ENCODE results near the gene TLE4.
A peak's percentile ranks its signal among the peaks of the same experiment; 100 is the strongest.

Gene TLE4

GRCh38 chr9:79567671-79568098, 4.1 kb upstream of the TLE4 start:
- TF ChIP-seq ZFX (IDR thresholded peaks at IDR 0.05) = no peak
- TF ChIP-seq CTCF (conservative IDR thresholded peaks at IDR 0.05) = peak; percentile 74
- H3K27ac ChIP-seq = no peak overlapping the region

GRCh38 chr9:79568337-79569101, 3.2 kb upstream of the TLE4 start:
- TF ChIP-seq ZFX (IDR thresholded peaks at IDR 0.05) (no peak), CTCF (conservative IDR thresholded peaks at IDR 0.05) (no peak; the same call in 1 of the 2 replicates)

DNA sequence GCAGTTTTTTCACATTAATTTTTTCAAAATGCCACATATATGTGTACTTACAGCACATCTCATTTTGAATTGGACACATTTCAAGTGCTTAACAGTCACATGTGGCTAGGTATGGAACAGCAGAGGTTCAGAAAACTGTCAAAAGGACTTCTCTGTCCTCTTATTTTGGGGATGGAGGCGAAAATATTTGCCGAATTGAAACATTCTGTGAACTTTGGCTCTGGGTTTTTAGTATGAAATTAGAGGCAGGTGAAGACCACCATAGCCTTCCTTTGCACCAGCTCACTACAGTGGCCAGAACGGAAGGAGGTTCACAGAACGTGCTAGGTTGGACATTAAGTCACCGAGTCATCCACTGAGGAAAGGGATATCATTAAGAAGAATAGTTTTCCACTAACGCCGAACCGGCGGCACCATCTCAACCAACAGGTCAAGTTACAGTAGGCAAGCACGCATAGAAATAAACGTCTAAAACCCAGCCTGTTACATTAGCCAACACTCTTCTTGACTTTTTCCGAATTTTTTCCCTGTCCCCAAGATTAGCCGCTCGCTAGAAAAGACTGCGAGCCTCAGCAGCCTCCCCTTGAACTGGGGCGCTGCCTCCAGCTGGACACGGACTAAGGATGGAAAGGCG, 1.8 kb upstream of the TLE4 start:
- TF ChIP-seq ZFX (IDR thresholded peaks at IDR 0.05) = no peak
- TF ChIP-seq CTCF (conservative IDR thresholded peaks at IDR 0.05) = no peak
- H3K27ac ChIP-seq = no peak overlapping the region

More at GRCh38 chr9:79568337-79569101, 3.2 kb upstream of the TLE4 start:
- H3K27ac ChIP-seq = no peak overlapping the region

GRCh38 chr9:79570448-79571308, 1.1 kb upstream of the TLE4 start:
- no peak for TF ChIP-seq CTCF (conservative IDR thresholded peaks at IDR 0.05)
- no peak for TF ChIP-seq ZFX (IDR thresholded peaks at IDR 0.05)
- no peak overlapping the region; the same call in 1 of the 2 replicates for H3K27ac ChIP-seq

DNA sequence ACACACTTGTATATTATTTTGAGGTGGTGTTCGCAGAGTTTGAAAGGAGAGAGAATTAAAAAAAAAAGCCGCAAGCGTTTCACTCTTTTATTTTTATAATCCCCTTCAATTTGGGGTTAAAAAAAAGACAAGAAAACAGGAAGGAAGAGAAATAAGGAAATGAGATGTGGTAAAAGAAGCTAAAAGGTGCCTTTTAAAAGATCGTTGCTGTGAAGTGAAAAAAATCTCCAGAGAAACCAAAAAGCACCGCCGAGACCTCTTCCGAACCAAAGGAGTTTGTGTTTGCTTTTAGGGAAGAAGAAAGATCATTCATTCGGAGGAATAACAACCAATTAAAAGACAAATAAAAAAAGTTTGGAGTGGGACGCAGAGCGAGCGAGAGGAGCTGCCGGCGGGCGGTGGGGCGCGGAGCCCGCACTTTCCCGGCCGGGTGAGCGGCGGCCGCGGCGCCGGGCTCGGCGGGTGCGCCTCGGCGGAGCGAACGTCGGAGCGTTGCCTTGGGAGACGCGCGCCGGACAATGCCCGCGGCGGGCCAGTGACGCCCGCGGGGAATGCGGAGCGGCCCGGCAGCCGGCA, 355 bp downstream of the TLE4 start:
- H3K27ac ChIP-seq = no peak overlapping the region; the same call in 1 of the 2 replicates
- TF ChIP-seq CTCF (conservative IDR thresholded peaks at IDR 0.05) (no peak), ZFX (IDR thresholded peaks at IDR 0.05) (no peak)

DNA sequence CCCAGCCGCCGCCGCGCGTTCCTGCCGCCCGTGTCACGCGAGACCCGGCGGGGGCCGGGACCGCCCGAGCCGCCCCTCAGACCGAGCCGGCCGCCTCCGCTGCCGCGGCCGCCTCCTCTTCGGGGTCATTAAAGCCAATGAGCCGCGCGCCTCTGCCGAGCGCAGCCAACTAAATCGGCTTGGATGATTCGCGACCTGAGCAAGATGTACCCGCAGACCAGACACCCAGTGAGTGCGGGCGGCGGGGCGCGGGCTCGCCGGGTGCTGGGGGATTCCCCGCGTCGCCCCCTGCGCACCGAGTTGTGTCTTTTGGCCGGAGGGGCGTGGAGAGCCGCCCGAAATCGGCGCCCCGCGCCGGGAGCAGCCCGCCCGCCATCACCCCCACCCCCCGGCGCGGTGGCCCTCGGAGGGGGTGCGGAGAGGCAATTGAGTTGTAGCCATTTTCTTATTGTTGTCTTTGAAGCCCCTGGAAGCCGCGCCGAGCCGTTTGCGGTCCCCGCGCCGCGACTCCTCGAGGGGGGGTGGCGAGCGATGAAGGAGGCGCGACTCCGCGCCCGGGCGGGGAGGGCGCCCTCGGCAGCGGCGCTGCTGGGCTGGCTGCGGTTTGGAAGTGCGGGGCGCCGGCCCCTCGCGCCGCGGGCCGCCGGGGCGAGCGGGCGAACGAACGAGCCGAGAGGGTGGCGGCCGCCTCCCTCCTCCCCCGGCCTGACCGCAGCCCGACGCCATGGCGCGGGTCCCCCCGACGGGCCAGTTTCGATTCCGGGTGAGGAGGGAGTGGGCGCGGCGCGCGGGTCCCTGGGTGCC, 1.0 kb downstream of the TLE4 start:
- TF ChIP-seq CTCF (conservative IDR thresholded peaks at IDR 0.05) (0 out of 2 replicates have a peak, but pooled peaks have one; percentile 4), ZFX (IDR thresholded peaks at IDR 0.05) (no peak)
- H3K27ac ChIP-seq = no peak overlapping the region; the same call in 1 of the 2 replicates

Measured in C4-2B (cell line).